ENCODE data around the gene HOXD8.
A peak's percentile ranks its signal among the peaks of the same experiment; 100 is the strongest.

Gene HOXD8

DNA sequence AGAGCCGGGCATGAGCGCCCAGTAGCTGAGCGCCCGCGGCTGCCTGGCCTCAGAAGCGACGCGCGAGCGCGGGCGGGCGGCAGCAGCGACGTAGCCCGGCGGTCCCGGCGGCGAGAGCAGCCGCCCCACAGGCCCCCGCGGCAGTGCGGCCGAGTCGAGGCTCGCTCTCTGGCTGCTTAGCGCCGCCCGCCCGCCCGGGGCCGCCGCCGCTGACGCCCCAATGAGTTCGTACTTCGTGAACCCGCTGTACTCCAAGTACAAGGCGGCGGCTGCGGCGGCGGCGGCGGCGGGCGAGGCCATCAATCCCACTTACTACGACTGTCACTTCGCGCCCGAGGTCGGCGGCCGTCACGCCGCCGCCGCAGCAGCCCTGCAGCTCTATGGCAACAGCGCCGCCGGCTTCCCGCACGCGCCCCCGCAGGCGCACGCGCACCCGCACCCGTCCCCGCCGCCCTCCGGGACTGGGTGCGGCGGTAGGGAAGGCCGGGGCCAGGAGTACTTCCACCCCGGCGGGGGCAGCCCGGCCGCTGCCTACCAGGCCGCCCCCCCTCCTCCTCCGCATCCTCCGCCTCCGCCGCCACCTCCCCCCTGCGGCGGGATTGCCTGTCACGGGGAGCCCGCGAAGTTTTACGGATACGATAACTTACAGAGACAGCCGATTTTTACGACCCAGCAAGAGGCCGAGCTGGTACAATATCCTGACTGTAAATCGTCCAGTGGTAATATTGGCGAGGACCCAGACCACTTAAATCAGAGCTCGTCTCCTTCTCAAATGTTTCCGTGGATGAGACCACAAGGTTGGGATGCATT is 847 bp downstream of the HOXD8 start:
- TF ChIP-seq, protein P1, sequence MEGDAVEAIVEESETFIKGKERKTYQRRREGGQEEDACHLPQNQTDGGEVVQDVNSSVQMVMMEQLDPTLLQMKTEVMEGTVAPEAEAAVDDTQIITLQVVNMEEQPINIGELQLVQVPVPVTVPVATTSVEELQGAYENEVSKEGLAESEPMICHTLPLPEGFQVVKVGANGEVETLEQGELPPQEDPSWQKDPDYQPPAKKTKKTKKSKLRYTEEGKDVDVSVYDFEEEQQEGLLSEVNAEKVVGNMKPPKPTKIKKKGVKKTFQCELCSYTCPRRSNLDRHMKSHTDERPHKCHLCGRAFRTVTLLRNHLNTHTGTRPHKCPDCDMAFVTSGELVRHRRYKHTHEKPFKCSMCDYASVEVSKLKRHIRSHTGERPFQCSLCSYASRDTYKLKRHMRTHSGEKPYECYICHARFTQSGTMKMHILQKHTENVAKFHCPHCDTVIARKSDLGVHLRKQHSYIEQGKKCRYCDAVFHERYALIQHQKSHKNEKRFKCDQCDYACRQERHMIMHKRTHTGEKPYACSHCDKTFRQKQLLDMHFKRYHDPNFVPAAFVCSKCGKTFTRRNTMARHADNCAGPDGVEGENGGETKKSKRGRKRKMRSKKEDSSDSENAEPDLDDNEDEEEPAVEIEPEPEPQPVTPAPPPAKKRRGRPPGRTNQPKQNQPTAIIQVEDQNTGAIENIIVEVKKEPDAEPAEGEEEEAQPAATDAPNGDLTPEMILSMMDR (conservative IDR thresholded peaks at IDR 0.05; ENCODE audit: low read length), result no peak
- DNase-seq (ENCODE audit: low read depth), result peak; percentile 91
- H3K4me3 ChIP-seq (ENCODE audit: low read length), result peak overlapping the region; percentile 59

DNA sequence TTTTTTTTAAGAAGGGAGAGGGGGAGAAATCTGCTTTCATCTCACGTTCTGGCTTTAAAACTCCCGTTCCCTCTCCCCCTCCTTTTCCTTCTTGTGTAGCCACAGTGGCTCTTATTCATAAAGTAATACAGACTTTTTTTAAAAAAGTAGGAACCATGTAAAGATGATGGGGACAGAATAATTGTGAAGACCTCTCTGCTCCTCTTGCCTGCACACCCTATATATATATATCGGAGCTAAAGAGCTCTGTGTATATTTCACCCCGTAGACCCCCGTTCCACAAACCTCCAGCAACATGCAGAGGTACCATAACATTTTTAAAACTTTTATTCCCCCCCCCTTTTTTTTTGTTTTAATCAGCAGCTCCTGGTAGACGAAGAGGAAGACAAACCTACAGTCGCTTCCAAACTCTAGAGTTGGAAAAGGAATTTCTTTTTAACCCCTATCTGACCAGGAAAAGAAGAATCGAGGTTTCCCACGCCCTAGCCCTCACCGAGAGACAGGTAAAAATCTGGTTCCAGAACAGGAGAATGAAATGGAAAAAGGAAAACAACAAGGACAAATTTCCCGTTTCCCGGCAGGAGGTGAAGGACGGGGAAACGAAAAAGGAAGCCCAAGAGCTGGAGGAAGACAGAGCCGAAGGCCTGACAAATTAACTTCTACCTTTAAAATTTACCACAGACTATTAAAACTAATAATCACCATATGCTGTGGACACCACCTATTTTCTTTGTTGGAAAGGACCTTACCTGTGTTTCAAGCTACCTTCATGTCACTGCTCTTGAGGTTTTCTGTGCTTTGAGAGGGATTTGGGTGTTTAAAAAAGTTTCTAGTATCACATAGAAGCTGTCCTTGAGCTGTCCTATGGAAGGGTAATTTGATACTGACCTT is 1.7 kb downstream of the HOXD8 start:
- DNase-seq (ENCODE audit: low read depth), result no peak
- peak overlapping the region; percentile 59 for H3K4me3 ChIP-seq (ENCODE audit: low read length)
- TF ChIP-seq, protein P1 (conservative IDR thresholded peaks at IDR 0.05; ENCODE audit: low read length), result no peak

DNA sequence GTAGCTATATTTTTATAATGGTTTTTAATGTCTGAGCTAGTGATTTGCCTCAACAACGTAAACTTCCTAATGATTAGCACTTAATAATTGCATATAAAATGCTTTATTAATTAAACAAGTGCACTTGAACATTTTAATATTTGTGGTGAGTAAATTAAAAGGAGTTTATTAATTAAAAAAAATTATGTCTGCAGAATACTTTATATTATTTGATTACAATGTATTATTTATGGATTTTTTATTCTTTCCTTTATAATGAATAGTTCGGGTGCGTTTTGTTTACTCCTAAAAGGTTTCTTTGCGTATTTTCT is 2.3 kb downstream of the HOXD8 start:
- TF ChIP-seq, protein P1 (conservative IDR thresholded peaks at IDR 0.05; ENCODE audit: low read length), result no peak
- H3K4me3 ChIP-seq (ENCODE audit: low read length), result peak overlapping the region; percentile 59

DNA sequence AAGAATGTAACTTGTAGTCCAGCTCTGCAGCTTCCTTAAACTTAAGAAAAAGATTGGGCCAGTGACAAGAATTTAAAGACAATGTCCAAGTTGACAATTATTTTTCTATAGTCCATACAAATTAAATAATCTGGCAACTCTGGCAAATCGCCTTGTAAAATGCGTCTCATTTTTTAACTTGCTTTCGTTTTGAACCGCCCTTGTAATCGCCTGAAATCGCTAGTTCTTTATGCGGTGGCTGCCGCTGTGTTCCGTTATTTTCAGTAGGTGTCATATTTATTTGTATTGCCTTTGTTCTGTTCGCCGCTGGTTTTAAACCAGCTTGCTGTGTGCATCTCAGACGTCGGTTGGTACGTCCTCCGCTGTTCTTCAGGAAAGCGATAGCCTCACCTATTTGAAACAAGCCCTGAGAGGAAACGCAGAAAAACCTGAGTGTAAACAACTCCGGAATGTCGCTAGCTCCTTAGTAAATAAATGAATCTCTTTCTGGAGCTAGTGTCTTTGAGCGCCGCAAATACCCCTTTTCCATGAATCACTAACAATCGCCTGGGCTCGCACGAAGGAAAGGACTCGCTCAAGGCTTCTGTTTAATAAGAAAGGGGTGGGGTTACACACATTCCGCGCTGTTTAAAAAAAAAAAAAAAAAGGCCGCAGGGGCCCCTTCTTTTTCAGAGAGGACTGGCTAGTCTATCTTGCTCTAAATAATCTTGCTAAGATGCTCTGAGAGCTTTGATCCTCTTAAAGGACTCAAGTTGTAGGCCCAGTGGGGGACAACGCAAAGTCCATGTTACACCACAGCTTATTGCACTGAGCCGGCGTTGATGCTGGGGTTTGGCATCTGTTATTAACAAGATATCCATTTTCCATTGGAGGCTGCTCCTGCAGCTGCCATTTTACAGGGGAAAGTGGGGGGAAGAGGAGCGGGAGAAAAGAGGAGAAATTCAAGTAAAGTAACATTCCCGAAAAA is 3.0 kb downstream of the HOXD8 start:
- TF ChIP-seq, protein P1 (conservative IDR thresholded peaks at IDR 0.05; ENCODE audit: low read length), result no peak
- peak; percentile 67 for DNase-seq (ENCODE audit: low read depth)
- H3K4me3 ChIP-seq (ENCODE audit: low read length), result peak overlapping the region; percentile 59

More for the DNA sequence above, 2.3 kb downstream of the HOXD8 start:
- DNase-seq (ENCODE audit: low read depth), result no peak

DNA sequence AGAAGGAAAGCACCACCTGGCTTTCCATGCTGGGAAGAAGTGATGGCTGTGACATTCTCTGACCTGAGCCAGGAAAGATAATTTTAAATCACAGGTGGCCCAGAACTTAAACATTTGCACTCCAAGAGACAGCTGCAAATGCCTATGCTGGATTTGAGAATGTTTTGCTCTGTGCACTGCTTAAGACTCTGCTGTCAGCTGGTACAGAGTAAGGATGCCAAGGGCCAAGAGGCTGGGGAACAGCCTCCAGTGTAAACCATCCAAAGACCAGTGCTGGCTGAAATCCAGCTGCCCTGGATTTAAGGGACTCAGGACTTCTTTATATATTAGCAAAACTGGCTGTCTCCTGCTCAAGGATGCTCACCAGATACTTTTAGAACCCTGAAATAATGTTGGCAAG is 3.9 kb downstream of the HOXD8 start:
- TF ChIP-seq, protein P1 (conservative IDR thresholded peaks at IDR 0.05; ENCODE audit: low read length), result no peak
- no peak for DNase-seq (ENCODE audit: low read depth)
- H3K4me3 ChIP-seq (ENCODE audit: low read length), result no peak overlapping the region

DNA sequence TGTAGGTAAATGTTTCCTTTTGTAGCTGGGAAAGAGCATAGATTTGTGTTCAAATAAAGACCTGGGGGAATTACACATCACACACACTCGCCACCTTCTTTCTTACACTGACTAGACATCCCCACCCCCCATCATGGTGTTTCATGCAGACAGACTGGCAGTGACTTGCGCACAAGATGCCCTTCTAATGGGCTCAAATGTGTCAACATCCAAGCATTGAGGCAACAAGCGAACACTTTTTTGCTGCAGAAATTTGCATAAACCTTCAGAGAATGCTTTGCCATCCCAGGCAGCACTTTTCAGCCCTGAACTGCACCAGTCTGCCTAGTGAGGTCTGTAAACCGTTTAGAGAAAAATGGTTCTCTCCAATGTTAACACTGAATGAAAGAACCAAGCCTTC is 4.5 kb downstream of the HOXD8 start:
- TF ChIP-seq, protein P1 (conservative IDR thresholded peaks at IDR 0.05; ENCODE audit: low read length), result no peak
- no peak for DNase-seq (ENCODE audit: low read depth)

More for the DNA sequence above, 4.5 kb downstream of the HOXD8 start:
- no peak overlapping the region for H3K4me3 ChIP-seq (ENCODE audit: low read length)
